Measurements from ENCODE around the gene ECD.
"Not testable (repeated sequence)": the region's sequence is repeated elsewhere in the genome, so short reads cannot be mapped to it uniquely, and the experiment has no call there.

ECD gene

GRCh38 chr10:73159038-73159648 is 8.7 kb downstream of the ECD start:
- DNase-seq (ENCODE audit: low read depth, low spot score), result peak; percentile 4

- no peak for DNase-seq (ENCODE audit: low read depth, low spot score)
Measured at GRCh38 chr10:73156054-73156453, 11.8 kb downstream of the ECD start.

DNA sequence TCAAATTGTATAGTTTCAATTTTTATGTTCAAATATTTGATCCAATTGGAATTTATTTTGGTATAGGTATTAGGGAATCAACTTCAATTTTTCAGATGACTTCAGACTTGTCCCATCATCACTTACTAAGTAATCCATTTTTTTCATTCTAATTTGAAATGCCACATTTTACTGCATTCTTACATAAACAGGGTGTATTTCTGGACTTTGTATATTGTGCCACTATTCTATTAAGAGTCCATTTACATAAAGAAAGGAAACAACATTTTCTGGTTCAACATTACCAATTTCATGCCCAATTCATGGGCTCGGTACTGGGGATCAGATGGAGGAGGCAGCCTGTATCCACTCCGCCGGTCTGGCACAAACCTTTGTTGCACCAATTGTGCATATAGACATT is 15.8 kb downstream of the ECD start:
- no peak for DNase-seq (ENCODE audit: low read depth, low spot score)

DNA sequence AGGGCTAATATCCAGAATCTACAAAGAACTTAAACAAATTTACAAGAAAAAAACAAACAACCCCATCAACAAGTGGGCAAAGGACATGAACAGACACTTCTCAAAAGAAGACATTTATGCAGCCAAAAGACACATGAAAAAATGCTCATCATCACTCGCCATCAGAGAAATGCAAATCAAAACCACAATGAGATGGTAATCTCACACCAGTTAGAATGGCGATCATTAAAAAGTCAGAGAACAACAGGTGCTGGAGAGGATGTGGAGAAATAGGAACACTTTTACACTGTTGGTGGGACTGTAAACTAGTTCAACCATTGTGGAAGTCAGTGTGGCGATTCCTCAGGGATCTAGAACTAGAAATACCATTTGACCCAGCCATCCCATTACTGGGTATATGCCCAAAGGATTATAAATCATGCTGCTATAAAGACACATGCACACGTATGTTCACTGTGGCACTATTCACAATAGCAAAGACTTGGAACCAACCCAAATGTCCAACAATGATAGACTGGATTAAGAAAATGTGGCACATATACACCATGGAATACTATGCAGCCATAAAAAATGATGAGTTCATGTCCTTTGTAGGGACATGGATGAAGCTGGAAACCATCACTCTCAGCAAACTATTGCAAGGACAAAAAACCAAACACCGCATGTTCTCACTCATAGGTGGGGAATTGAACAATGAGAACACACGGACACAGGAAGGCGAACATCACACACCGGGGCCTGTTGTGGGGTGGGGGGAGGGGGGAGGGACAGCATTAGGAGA is 17.0 kb downstream of the ECD start:
- not testable (repeated sequence) for DNase-seq (ENCODE audit: low read depth, low spot score)

DNA sequence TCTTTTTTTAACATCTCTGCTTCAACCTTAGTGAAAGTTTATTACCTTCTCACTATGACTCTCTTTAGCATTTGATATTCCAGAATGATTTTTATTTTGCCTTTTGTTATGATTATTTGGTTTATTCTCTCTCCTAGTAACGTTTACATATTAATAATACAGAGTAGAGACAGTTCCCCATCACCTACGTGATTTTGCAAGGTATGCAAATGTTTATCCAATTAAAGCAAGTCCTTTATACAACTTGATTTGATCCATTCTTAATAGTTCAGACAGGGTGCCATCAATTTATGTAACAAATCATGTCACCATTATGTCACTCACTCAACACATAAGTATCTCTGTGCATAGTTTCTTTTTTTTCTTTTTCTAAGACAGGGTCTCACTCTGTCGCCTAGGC is 26.2 kb downstream of the ECD start:
- no peak for DNase-seq (ENCODE audit: low read depth, low spot score)

DNA sequence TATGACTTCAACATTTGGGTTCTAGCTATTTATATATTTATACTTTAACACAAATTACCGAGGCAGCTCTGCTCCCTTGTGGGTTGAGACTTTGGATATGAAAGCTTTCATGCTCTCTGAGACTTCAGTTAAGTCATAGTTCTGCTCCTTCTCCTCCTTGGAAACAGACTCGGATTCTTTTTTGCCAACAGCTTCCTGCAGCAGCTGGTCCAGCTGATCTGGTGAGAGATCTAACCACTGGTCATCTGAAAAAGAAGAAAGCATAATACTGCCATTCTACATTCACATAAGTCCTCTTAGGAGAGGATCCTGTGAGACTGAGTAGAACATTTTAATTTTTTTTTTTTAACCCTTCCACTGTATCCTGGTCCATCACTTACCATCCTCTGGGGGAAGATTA is 28.6 kb downstream of the ECD start:
- DNase-seq (ENCODE audit: low read depth, low spot score), result no peak

GRCh38 chr10:73136627-73137026 is 31.2 kb downstream of the ECD start:
- no peak for DNase-seq (ENCODE audit: low read depth, low spot score)

- no peak for DNase-seq (ENCODE audit: low read depth, low spot score)
Measured at GRCh38 chr10:73134727-73135126, 33.1 kb downstream of the ECD start.

DNA sequence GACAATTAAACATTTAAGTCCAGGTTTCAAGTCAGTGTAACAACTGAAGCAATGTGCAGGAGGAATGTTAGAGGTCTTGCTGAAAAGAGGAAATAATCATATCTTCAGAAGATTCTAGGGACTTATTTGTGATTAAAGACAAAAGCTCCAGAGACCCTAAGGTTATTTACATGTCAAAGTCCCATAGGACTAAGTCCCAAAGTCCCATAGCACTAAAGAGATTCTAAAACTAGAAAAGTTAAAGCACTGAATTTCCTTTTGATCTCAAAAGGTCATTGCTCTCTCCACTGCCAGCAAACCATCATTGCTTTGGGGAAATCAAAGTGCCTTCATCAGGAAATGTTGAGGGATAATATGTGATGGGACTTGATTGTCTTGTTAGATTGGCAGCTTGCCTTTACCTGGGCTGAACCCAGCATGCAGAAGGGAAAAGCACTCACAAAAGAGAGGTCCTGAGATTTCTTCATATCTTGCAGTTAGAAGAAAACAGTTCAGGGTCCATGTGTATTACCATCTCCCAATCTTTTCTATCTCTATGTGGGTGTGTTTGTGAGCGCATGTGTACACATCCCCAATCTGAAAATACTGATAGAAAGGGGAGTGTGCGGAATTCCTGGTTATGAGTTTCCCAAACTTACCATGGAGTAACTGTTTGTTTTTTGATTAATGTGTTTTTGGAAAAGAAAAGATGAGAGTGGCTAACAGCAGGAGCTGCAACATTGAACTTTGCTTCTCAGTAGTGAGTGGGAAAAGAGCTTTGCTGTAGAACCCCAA is 35.7 kb downstream of the ECD start:
- no peak for DNase-seq (ENCODE audit: low read depth, low spot score)

GRCh38 chr10:73131301-73131700 is 36.5 kb downstream of the ECD start:
- no peak for DNase-seq (ENCODE audit: low read depth, low spot score)

GRCh38 chr10:73126343-73126742 is 41.5 kb downstream of the ECD start:
- DNase-seq (ENCODE audit: low read depth, low spot score), result no peak

GRCh38 chr10:73119952-73120351 is 47.9 kb downstream of the ECD start:
- no peak for DNase-seq (ENCODE audit: low read depth, low spot score)

DNA sequence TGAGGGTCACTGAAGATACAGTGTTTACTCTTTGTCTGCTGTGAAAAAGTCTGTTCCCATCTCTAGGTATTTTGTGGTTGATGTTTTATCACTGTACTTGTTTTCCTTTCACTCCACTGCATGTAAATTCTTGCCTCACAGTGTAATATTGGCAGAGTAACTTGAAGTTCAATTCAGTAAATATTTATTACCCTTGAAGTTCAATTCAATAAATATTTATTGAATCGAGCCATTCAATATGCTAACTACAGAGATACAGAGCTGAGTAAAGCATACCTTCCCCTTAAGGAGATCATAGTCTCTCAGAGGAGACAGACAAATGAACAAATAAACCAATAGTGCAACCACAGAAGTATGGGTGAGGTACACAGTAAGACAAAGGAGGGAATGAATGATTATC is 48.4 kb downstream of the ECD start:
- no peak for DNase-seq (ENCODE audit: low read depth, low spot score)

- DNase-seq (ENCODE audit: low read depth, low spot score), result no peak
Measured at GRCh38 chr10:73117976-73118743, 49.6 kb downstream of the ECD start.

DNA sequence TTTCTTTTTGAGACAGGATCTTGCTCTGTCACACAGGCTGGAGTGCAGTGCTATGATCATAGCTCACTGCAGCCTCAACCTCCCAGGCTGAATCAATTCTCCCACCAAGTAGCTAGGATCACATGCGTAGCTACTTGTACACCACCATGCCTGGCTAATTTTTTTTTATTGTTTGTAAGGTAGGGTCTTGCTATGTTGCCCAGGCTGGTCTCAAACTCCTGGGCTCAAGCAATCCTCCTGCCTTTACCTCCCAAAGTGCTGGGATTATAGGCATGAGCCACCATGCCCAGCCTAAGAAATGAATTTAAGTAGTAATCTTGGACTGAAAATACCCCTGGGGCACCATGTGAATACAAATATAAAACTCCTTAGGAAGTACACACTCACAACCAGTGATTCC is 51.8 kb downstream of the ECD start:
- no peak for DNase-seq (ENCODE audit: low read depth, low spot score)

- DNase-seq (ENCODE audit: low read depth, low spot score), result no peak
Measured at GRCh38 chr10:73113551-73113950, 54.3 kb downstream of the ECD start.

GRCh38 chr10:73112032-73112431 is 55.8 kb downstream of the ECD start:
- not testable (repeated sequence) for DNase-seq (ENCODE audit: low read depth, low spot score)

DNA sequence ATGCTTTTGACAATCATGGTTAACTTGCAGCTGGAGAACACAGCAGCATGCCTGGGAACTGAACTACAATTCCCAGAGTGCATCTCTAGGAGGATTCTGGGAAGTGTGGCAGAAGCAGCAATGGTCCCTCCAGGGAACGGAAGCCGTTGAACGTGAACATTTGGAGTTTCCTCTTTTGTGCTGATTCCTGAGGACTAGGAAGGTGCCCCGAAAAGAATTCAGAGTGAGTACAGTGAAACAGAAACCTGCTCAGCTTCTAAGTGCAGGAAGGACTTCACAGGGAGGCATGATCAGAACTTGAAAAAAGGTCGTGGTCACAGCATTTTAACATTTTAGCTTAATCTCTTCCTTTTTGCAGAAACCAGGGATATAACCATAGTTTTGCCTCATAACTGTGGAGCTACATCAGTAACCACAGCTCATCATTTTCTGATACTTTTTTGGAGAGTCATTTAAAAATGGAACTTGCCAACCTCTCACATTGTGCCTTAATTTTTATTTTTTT is 57.4 kb downstream of the ECD start, which contains the start of gene NUDT13:
Gene NUDT13 (plus strand): TSS at position 111 of the 505 bp plus-strand sequence. CDS start 3,911 bp downstream, outside the sequence.
- DNase-seq (ENCODE audit: low read depth, low spot score), result peak; percentile 43

GRCh38 chr10:73109248-73109652 is 58.6 kb downstream of the ECD start:
- DNase-seq (ENCODE audit: low read depth, low spot score), result not testable (repeated sequence)

GRCh38 chr10:73106301-73106700 is 61.5 kb downstream of the ECD start:
- DNase-seq (ENCODE audit: low read depth, low spot score), result no peak

DNA sequence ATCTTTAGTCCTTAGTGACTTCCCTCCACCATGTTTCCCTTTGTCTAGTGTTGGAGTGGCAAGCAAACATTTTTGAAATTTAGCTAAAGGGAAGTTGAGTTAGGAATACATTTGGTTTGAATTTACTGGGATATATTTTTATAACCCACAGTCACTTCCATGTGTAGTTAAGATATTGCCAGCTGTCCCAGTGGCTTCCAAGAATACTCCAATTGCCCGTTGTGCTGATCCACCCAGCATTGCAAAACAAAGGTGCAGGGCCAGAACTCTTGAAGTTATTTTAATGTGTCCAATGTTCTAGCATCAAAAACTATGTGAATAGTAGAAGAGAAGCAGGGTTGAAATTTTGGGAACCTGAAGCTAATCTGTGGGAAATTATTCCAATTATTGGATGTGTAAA is 68.7 kb downstream of the ECD start:
- DNase-seq (ENCODE audit: low read depth, low spot score), result no peak

GRCh38 chr10:73097305-73097670 is 70.5 kb downstream of the ECD start:
- DNase-seq (ENCODE audit: low read depth, low spot score), result no peak
